ENCODE data around the gene INCA1.

INCA1 gene

DNA sequence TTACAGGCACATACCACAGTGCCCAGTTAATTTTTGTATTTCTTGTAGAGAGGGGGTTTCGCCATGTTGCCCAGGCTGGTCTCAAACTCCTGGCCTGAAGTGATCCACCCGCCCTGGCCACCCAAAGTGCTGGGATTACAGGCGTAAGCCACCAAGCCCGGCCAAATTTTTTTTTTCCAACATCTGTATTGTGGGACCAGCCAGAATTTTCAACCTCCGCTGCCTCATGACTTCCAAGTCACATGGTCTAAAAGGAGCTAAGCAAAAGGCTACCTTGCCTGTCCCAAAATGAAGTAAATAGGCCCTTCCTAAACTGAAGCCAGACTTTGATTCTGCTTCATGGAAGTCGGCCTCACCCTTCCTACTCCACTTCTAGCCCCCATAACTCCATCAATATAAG is 25.5 kb downstream of the INCA1 start:
- H3K4me3 ChIP-seq (ENCODE audit: low read depth, low read length): no peak overlapping the region
- TF ChIP-seq, protein P1, sequence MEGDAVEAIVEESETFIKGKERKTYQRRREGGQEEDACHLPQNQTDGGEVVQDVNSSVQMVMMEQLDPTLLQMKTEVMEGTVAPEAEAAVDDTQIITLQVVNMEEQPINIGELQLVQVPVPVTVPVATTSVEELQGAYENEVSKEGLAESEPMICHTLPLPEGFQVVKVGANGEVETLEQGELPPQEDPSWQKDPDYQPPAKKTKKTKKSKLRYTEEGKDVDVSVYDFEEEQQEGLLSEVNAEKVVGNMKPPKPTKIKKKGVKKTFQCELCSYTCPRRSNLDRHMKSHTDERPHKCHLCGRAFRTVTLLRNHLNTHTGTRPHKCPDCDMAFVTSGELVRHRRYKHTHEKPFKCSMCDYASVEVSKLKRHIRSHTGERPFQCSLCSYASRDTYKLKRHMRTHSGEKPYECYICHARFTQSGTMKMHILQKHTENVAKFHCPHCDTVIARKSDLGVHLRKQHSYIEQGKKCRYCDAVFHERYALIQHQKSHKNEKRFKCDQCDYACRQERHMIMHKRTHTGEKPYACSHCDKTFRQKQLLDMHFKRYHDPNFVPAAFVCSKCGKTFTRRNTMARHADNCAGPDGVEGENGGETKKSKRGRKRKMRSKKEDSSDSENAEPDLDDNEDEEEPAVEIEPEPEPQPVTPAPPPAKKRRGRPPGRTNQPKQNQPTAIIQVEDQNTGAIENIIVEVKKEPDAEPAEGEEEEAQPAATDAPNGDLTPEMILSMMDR (IDR thresholded peaks at IDR 0.05; ENCODE audit: borderline replicate concordance, insufficient read depth, low read depth, low read length): no peak

DNA sequence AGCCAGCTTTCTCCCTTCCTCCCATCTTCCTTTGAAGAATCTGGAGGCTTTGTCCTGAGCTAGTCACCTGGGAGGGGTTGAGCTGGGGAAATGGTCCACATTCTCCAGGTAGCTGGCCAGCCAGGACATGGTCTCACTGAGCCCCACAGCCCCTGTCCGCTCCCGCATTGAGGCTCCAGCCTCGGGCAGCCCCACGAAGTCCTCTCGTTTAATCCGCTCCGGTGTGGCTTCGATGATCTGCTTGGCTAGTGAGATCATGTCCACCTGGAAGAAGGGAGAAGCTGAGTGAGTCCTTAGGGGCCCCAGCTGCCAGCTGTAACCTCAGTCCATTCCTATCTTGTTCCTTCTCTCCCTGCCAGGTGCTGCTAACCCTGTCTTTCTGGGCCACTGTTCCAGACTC is 27.0 kb downstream of the INCA1 start:
- TF ChIP-seq, protein P1 (IDR thresholded peaks at IDR 0.05; ENCODE audit: borderline replicate concordance, insufficient read depth, low read depth, low read length): no peak

DNA sequence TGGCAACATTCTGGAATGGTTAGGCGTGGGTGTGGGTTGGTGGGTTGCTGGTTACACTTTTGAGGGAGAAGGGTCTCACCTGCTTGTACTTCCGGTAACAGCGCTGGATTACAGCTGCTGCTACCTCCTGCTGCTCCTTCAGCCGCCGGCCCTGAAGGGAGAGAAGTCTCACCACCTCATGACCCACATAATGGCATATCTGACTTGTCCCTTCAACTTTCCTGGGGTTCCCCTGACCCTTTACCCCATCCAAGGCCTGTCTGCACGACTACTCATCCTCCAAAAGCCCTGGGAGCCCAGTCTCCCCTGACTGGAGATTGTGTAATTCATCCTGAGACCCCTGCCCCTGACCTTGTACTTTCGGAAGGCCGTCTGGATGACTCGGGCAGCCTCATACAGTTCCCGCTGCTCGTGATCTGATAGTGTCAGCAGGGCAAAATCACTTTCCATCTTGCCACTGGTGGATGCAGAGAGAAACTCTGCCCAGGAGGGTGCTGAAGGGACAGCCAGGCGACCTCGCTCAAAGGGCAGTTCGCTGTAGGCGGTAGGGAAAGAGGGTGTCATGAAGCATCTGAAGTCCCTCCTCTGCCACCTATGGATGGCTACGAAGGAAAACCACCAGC is 27.7 kb downstream of the INCA1 start:
- TF ChIP-seq, protein P1 (IDR thresholded peaks at IDR 0.05; ENCODE audit: borderline replicate concordance, insufficient read depth, low read depth, low read length): no peak
- no peak overlapping the region for H3K4me3 ChIP-seq (ENCODE audit: low read depth, low read length)

More for the DNA sequence above, 27.0 kb downstream of the INCA1 start:
- H3K4me3 ChIP-seq (ENCODE audit: low read depth, low read length): no peak overlapping the region

DNA sequence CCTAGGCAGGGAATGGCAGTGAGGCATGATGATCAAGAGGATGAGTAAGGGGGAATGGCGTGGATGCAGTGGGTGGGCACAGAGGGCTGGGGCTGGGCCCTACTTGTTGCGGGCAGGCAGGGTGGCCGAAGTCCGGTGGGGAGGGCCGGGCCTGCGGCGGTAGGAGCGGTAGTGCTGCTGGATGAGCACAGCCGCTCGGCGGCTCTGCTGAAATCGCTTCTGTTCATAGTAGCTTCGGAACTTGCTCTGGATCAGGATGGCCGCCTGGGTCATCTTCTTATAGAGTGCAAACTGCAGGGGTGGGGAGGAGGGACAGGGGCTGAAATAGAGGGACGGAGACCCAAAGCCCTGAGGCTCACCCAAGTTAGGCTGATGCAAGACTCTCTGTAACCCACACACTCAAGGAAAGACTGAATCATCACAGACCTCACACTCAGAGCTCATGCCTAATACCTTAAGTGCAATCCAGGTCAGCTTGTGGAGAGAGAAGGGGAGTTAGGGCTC is 28.2 kb downstream of the INCA1 start:
- TF ChIP-seq, protein P1 (IDR thresholded peaks at IDR 0.05; ENCODE audit: borderline replicate concordance, insufficient read depth, low read depth, low read length): no peak
- H3K4me3 ChIP-seq (ENCODE audit: low read depth, low read length): no peak overlapping the region

DNA sequence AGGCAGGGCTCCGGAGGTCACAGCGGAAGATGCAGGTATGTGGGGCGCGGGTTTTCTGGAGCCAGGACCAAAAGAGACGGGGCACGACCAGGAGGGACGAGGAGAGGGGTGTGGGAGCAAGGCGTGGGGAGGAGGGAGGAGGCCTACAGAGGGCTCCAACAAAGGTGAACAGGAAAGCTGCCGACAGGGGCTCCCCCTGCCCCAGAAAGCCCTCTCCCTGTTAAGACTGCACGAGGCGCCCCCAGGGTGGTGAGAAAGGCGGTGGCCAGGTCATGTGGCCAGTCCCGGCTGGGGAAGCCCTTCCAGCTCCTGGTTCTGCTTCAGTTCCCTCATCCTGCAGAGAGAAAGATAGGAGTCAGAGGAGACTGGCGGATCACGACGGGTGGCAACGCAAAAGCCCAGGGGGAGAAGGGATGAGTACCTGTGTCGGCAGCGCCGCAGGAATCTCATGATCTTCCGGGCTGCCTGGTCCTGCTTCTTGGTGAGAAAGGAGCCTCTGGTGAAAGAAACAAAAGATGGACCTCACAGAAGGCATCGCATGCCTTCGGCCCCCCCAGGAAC is 28.8 kb downstream of the INCA1 start:
- peak overlapping the region; percentile 93 for H3K4me3 ChIP-seq (ENCODE audit: low read depth, low read length)
- TF ChIP-seq, protein P1 (IDR thresholded peaks at IDR 0.05; ENCODE audit: borderline replicate concordance, insufficient read depth, low read depth, low read length): no peak

DNA sequence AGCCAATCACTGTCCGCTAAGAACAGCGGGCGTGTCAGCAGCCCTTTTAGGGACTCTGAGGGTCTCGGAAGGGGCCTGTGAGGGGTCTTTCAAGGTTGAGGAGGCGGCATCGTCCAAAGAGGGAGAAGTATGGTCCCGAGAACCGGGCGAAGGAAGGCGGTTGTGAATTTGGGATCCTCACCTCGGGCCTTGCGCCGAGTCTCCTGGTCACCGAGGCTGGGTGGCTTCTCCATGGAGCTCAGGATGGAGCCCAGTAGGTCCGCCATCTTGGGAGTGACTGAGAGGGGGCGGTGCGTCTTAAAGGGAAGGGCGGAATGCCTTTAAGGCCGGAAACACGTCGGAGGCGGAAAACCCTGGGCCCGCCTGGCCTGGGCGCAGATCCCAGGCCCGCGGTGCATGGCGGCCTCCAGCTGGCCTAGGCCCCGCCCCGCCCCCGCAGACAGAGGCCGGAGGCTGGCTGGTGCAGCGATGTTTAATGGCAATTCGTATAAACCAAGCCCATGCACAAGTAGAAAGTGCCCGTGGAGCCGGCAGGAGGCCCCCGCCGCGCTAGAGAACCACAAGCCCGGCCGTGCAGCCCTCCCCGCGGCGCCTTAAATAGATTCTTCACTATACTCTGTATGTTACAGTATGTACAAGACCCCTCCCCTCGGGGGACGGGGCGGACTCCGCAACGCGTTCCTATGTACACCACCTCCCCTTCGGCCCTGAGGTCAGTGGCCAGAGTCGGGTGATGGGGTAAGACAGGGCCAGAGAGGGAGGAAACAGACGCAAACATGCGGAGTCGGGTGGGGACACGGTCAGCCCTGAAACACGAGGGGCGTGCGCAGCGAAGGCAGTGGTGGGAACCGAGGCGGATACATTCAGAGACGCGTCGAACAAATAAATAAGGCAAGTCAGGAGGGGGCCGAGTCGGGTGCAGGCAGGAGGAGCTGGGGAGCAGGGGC is 29.5 kb downstream of the INCA1 start, which contains the start of gene SPAG7:
Gene SPAG7 (minus strand): TSS at position 279 of the 947 bp plus-strand sequence. CDS start 13 bp downstream, at position 266.
- TF ChIP-seq, protein P1 (IDR thresholded peaks at IDR 0.05; ENCODE audit: borderline replicate concordance, insufficient read depth, low read depth, low read length): no peak
- peak within 1 kb of the TSS; percentile 93 for H3K4me3 ChIP-seq (ENCODE audit: low read depth, low read length)

Measured in GM12875 (cell line).